Measurements from ENCODE around the gene GLIS1. TPM values are rescaled to one million over a fixed set of nuclear protein-coding genes. Genes with fewer than 3 reads are reported as not detected.

GLIS1 gene
- total RNA-seq, 1 donor from 2014 or later, result 0.16 TPM

DNA sequence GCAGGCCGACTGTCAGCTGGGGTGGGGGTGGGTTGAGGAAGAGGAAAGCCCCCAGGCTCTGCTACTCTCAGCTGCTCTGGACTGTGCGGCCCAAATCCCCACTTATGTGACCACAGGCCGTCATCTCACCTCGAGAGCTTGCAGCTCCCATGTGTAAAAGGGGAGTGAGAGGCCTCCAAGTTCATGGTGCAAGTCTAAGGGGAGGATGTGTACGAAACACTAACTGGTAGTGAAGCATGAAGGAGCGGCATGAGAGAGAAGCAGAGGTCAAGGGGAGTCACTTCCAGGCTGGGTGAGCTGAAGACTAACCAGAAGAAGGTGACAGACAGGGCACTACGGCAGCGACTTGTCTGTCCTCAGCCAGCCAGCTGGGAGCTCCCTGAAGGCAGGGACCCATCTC, 43.8 kb downstream of the GLIS1 start:
- TF ChIP-seq CTCF (IDR thresholded peaks at IDR 0.05; ENCODE audit: borderline replicate concordance), result no peak
- Histone ChIP-seq H3K9me3 (replicated peaks) (no peaks in the 10 kb centered on the region), H3K4me3 (no peak overlapping the region), H3K36me3 (no peaks in the 10 kb centered on the region), H3K27me3 (ENCODE audit: low read depth) (peaks cover 72% of the 10 kb centered on the region), H3K4me1 (no peaks in the 10 kb centered on the region), H3K27ac (replicated peaks) (no peak overlapping the region)
- intact Hi-C loops (cut with micrococcal nuclease), result no loop called here
- no peak for DNase-seq

DNA sequence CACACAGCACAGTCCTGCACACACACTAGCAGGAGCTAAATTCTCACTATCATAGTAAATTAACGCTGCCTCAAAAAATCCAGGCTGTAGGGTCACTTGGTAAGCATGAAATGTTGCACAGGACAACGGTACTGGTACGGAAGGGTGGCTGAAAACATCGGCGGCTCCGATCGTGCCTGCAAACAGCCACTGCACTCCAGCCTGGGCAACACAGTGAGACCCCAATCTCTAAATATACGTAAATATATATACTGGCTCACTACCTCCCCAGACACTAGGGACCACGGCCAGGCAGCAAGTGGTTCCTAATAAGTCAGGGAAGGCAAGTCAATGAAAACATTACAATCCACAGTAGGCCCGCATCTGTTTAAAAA, 44.3 kb downstream of the GLIS1 start:
- no peak for TF ChIP-seq CTCF (IDR thresholded peaks at IDR 0.05; ENCODE audit: borderline replicate concordance)
- DNase-seq, result no peak
- Histone ChIP-seq H3K27me3 (ENCODE audit: low read depth) (peaks cover 72% of the 10 kb centered on the region), H3K4me1 (no peaks in the 10 kb centered on the region), H3K27ac (replicated peaks) (no peak overlapping the region), H3K4me3 (no peak overlapping the region), H3K36me3 (no peaks in the 10 kb centered on the region), H3K9me3 (replicated peaks) (no peaks in the 10 kb centered on the region)
- intact Hi-C loops (cut with micrococcal nuclease), result no loop called here

DNA sequence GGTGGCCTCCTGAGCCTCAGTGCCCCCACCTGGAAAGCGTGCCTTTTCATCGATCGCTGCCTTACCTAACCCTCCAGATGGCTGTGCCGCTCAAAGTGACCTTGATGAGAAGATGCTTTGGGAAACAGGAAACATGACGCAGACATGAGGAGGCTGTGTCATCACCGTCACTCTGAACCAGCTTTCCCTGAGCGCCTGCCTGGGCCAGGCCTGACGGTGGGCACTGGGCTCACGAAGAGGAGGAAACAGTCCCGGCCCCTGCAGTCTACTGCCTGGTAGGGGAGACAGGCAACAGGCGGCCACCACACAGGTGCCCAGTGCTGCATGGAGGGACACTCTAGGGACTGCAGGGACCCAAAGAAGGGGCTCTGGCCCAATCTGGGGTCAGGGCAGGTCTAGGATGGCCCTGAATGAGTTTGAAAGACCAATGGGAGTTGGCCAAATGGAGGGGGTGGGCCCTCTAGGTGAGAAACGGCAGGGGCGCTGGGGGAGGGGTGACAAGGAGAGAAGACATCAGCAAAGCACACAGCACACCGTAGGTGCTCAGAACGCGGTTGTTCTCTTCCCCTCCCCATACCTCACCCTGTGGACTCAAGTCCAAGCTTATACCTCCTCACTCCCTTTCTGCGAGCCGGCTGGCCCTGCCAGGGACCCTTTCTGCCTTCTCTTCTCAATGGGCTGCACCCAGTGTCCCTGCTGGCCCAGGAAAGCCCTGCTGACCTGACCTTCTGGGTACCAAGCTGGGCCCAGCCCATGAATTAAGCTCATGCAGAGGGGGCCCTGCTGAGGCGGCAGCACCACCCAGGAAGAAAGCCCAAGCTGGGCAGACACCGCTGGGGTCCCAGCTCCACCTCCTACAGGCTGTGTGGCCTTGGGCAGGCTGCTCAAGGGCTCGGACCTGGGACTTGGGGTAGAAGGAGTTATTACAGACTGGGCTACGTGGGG, 44.9 kb downstream of the GLIS1 start:
- H3K27me3 ChIP-seq (ENCODE audit: low read depth), result peaks cover 77% of the 10 kb centered on the region
- intact Hi-C loops (cut with micrococcal nuclease), result no loop called here
- no peak overlapping the region for H3K27ac ChIP-seq (replicated peaks)
- H3K36me3 ChIP-seq, result no peaks in the 10 kb centered on the region
- H3K9me3 ChIP-seq (replicated peaks), result no peaks in the 10 kb centered on the region
- DNase-seq, result no peak
- TF ChIP-seq CTCF (IDR thresholded peaks at IDR 0.05; ENCODE audit: borderline replicate concordance), result no peak
- H3K4me1 ChIP-seq, result no peaks in the 10 kb centered on the region
- no peak overlapping the region for H3K4me3 ChIP-seq

- Histone ChIP-seq H3K9me3 (replicated peaks) (no peaks in the 10 kb centered on the region), H3K27me3 (ENCODE audit: low read depth) (peaks cover 81% of the 10 kb centered on the region), H3K27ac (replicated peaks) (no peak overlapping the region), H3K4me3 (no peak overlapping the region), H3K4me1 (no peaks in the 10 kb centered on the region), H3K36me3 (no peaks in the 10 kb centered on the region)
- intact Hi-C loops (cut with micrococcal nuclease), result no loop called here
- TF ChIP-seq CTCF (IDR thresholded peaks at IDR 0.05; ENCODE audit: borderline replicate concordance), result no peak
- DNase-seq, result no peak
These were observed 45.6 kb downstream of the GLIS1 start for GRCh38 chr1:53693339-53693738.

DNA sequence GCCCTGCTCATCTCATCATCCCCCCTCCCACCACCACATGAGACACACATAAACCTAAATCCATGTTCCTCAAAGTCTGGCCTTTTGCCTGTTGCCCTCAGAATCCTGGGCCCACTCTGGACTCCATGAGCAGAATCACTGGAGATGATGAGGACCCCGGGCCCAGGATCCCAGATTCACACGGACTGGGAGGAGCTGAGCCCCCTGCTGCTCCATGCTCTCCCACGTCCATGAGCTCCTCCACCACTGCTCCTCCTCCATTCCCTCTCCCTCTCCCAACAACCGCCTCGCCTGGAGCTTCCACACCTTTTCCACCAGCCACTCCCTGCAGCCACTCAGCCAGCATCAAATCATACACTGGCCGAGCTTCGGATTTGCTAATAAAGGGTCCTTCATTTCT, 47.6 kb downstream of the GLIS1 start:
- Histone ChIP-seq H3K36me3 (no peaks in the 10 kb centered on the region), H3K4me1 (no peaks in the 10 kb centered on the region), H3K4me3 (no peak overlapping the region), H3K27me3 (ENCODE audit: low read depth) (peaks cover 92% of the 10 kb centered on the region), H3K27ac (replicated peaks) (no peak overlapping the region), H3K9me3 (replicated peaks) (no peaks in the 10 kb centered on the region)
- TF ChIP-seq CTCF (IDR thresholded peaks at IDR 0.05; ENCODE audit: borderline replicate concordance), result no peak
- intact Hi-C loops (cut with micrococcal nuclease), result no loop called here
- DNase-seq, result no peak
